ENCODE measurements around the gene CDON.
A peak's percentile ranks its signal among the peaks of the same experiment; 100 is the strongest.

CDON gene

GRCh38 chr11:125958872-125959400 lies 103.7 kb downstream of the CDON start:
- no peak for DNase-seq (ENCODE audit: low read depth)

GRCh38 chr11:125957618-125958332 lies 104.9 kb downstream of the CDON start:
- TF ChIP-seq CTCF (IDR thresholded peaks at IDR 0.05; ENCODE audit: low read length, missing control alignments) = no peak
- no peak for DNase-seq (ENCODE audit: low read depth)
- no peak overlapping the region for H3K4me3 ChIP-seq (replicated peaks; ENCODE audit: low read depth, low read length)

More at GRCh38 chr11:125958872-125959400, 103.7 kb downstream of the CDON start:
- H3K4me3 ChIP-seq (replicated peaks; ENCODE audit: low read depth, low read length) = no peak overlapping the region
- TF ChIP-seq CTCF (IDR thresholded peaks at IDR 0.05; ENCODE audit: low read length, missing control alignments) = no peak

- no peak for TF ChIP-seq CTCF (IDR thresholded peaks at IDR 0.05; ENCODE audit: low read length, missing control alignments)
- no peak overlapping the region for H3K4me3 ChIP-seq (replicated peaks; ENCODE audit: low read depth, low read length)
- DNase-seq (ENCODE audit: low read depth) = peak; percentile 52
Measured at GRCh38 chr11:125956391-125957134, 106.1 kb downstream of the CDON start.

- no peak for DNase-seq (ENCODE audit: low read depth)
- H3K4me3 ChIP-seq (replicated peaks; ENCODE audit: low read depth, low read length) = no peak overlapping the region
- TF ChIP-seq CTCF (IDR thresholded peaks at IDR 0.05; ENCODE audit: low read length, missing control alignments) = no peak
Measured at GRCh38 chr11:125955856-125956255, 106.8 kb downstream of the CDON start.

GRCh38 chr11:125954945-125955640 lies 107.6 kb downstream of the CDON start:
- DNase-seq (ENCODE audit: low read depth) = no peak
- H3K4me3 ChIP-seq (replicated peaks; ENCODE audit: low read depth, low read length) = no peak overlapping the region
- TF ChIP-seq CTCF (IDR thresholded peaks at IDR 0.05; ENCODE audit: low read length, missing control alignments) = no peak

GRCh38 chr11:125954123-125954944 lies 108.3 kb downstream of the CDON start:
- no peak for TF ChIP-seq CTCF (IDR thresholded peaks at IDR 0.05; ENCODE audit: low read length, missing control alignments)
- no peak overlapping the region for H3K4me3 ChIP-seq (replicated peaks; ENCODE audit: low read depth, low read length)
- DNase-seq (ENCODE audit: low read depth) = no peak

Data from fibroblast of pulmonary artery (primary cell).